Measurements from ENCODE around the gene KMT2D. TPM values are rescaled to one million over a fixed set of nuclear protein-coding genes. Genes with fewer than 3 reads are reported as not detected.

Gene KMT2D
- total RNA-seq, 1 donor from 2014 or later = 19.0 TPM

DNA sequence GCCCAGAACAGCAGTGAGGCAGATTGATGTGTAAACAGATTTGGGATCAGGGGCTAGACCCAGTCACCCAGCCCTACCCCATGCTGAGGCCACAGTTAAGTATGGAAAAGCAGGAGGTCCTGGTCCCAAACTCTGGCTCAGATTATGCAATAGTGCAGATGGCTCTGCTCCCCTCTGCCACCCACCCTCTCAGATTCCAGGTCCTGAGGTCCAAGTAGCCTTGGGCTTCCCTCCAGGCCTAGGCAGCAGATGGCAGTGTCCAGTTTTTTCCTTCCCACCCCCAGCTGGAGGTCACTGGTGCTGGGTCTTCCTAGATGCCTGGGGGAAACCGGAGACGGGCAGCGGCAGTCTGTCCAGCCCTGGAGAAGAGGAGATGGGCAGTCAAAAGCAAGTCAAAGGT lies 36.8 kb upstream of the KMT2D start:
- Histone ChIP-seq H3K4me1 (peaks cover 25% of the 10 kb centered on the region), H2AFZ (replicated peaks) (no peak overlapping the region), H3K9me3 (ENCODE audit: low read depth) (no peaks in the 10 kb centered on the region), H3K4me2 (no peak overlapping the region), H3F3A (ENCODE audit: low read depth) (peaks cover 30% of the 10 kb centered on the region), H4K20me1 (ENCODE audit: low read depth) (peaks cover 27% of the 10 kb centered on the region), H3K27ac (no peak overlapping the region), H3K4me3 (no peak overlapping the region), H3K9ac (no peak overlapping the region), H3K27me3 (peaks cover 34% of the 10 kb centered on the region), H3K79me2 (ENCODE audit: low read depth) (no peaks in the 10 kb centered on the region), H3K36me3 (no peaks in the 10 kb centered on the region)
- peaks cover 32% of the 10 kb centered on the region for H3K36me3 Mint-ChIP-seq
- DNase-seq (ENCODE audit: low spot score) = no peak
- TF ChIP-seq, protein P1, sequence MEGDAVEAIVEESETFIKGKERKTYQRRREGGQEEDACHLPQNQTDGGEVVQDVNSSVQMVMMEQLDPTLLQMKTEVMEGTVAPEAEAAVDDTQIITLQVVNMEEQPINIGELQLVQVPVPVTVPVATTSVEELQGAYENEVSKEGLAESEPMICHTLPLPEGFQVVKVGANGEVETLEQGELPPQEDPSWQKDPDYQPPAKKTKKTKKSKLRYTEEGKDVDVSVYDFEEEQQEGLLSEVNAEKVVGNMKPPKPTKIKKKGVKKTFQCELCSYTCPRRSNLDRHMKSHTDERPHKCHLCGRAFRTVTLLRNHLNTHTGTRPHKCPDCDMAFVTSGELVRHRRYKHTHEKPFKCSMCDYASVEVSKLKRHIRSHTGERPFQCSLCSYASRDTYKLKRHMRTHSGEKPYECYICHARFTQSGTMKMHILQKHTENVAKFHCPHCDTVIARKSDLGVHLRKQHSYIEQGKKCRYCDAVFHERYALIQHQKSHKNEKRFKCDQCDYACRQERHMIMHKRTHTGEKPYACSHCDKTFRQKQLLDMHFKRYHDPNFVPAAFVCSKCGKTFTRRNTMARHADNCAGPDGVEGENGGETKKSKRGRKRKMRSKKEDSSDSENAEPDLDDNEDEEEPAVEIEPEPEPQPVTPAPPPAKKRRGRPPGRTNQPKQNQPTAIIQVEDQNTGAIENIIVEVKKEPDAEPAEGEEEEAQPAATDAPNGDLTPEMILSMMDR (IDR thresholded peaks at IDR 0.05) = no peak
- TF ChIP-seq EZH2 (IDR thresholded peaks at IDR 0.05) (no peak), EZH2phosphoT487 (IDR thresholded peaks at IDR 0.05) (no peak)
- no peak overlapping the region for H3K27ac Mint-ChIP-seq
- H3K4me1 Mint-ChIP-seq = peaks cover 24% of the 10 kb centered on the region
- H3K9me3 Mint-ChIP-seq = no peaks in the 10 kb centered on the region
- H3K4me3 Mint-ChIP-seq = no peak overlapping the region
- H3K27me3 Mint-ChIP-seq (ENCODE audit: insufficient read depth, low read depth) = peaks cover 36% of the 10 kb centered on the region

DNA sequence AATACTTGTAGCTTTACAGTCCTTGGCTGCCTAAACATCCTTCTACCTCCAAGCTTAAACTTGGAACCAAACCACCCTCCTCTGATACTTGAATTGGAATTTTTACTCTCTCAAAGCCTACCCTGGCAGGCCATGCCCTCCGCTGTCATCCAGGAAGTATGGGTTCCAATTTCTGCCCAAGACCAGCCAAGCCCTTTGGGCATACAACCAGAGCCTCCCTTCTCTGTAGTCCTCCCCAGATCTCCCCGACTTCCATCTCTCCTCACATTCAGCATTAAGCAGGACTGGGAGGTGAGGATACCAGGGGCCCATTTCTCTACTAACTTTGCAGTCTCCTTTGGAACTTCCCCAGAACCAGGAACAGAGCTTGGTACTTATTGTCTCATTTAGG lies 34.4 kb upstream of the KMT2D start:
- peak overlapping the region; percentile 68 for H3K4me3 Mint-ChIP-seq
- Histone ChIP-seq H3K27ac (no peak overlapping the region), H4K20me1 (ENCODE audit: low read depth) (peaks cover 27% of the 10 kb centered on the region), H3K27me3 (peaks cover 58% of the 10 kb centered on the region), H3K9me3 (ENCODE audit: low read depth) (no peaks in the 10 kb centered on the region), H3K9ac (no peak overlapping the region), H3K36me3 (no peaks in the 10 kb centered on the region), H2AFZ (replicated peaks) (no peak overlapping the region), H3F3A (ENCODE audit: low read depth) (peaks cover 49% of the 10 kb centered on the region), H3K4me2 (peak overlapping the region; percentile 76), H3K79me2 (ENCODE audit: low read depth) (no peaks in the 10 kb centered on the region), H3K4me1 (peaks cover 35% of the 10 kb centered on the region), H3K4me3 (peak overlapping the region; percentile 44)
- H3K27ac Mint-ChIP-seq = no peak overlapping the region
- H3K4me1 Mint-ChIP-seq = peaks cover 43% of the 10 kb centered on the region
- no peak for DNase-seq (ENCODE audit: low spot score)
- H3K9me3 Mint-ChIP-seq = peaks cover 2% of the 10 kb centered on the region
- TF ChIP-seq EZH2phosphoT487 (IDR thresholded peaks at IDR 0.05) (no peak), EZH2 (IDR thresholded peaks at IDR 0.05) (no peak)
- TF ChIP-seq, protein P1 (IDR thresholded peaks at IDR 0.05) = no peak
- peaks cover 59% of the 10 kb centered on the region for H3K27me3 Mint-ChIP-seq (ENCODE audit: insufficient read depth, low read depth)
- H3K36me3 Mint-ChIP-seq = peaks cover 22% of the 10 kb centered on the region

DNA sequence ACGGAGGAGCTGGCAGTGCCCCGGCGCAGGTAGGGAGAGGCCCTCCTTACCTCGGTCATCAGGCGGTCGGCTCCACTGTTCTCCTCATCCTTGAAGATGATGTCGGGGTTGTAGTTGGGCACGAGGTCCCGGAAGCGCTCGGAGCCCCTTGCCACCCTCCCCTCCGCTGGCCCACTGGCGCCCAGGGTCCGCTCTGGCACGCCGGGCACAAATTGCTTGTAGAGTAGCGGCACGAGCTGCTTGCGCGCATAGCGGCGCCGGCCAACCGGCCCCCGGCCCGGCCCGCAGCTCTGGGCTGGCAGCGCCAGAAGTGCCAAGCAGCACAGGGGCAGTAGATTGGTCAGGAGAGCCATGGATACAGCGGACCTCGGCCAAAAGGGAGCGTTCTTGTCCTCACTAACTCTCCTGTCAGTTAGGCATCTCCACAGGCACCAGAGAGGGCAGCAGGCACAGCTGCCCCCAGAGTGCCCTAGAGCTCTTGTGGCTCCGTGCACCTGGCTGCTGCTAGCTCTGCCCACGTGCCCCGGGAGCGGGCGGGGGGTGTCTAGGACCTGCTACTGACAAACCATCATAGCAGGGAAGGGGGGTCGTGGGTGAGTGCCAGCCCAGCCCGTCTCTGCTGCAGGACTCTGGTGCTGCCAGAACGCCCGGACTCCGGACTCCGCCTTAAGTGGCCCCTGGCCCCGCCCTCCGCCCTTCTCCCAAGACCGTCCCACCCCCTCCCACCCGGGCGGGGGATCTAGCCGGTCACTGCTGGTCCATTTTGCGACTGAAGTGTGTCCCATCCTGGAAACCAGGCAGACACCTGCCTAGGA lies 33.8 kb upstream of the KMT2D start, which contains the start of gene DHH:
Gene DHH, minus strand, starts transcription at position 642 of the 815 bp plus-strand sequence. Its CDS starts 289 bp downstream, at position 353.
- no peak within 1 kb of the TSS for H3K27ac ChIP-seq
- peaks cover 61% of the 10 kb centered on the region for H3K27me3 Mint-ChIP-seq (ENCODE audit: insufficient read depth, low read depth)
- no peaks in the 10 kb centered on the region for H3K36me3 ChIP-seq
- peaks cover 43% of the 10 kb centered on the region for H3K4me1 Mint-ChIP-seq
- H3K9me3 Mint-ChIP-seq = peaks cover 2% of the 10 kb centered on the region
- TF ChIP-seq EZH2phosphoT487 (IDR thresholded peaks at IDR 0.05) = peak; percentile 80
- TF ChIP-seq, protein P1 (IDR thresholded peaks at IDR 0.05) = no peak
- peak; percentile 81 for TF ChIP-seq EZH2 (IDR thresholded peaks at IDR 0.05)
- H3K4me1 ChIP-seq = peaks cover 40% of the 10 kb centered on the region
- H3K9ac ChIP-seq = no peak within 1 kb of the TSS
- H3K9me3 ChIP-seq (ENCODE audit: low read depth) = no peaks in the 10 kb centered on the region
- H3K4me3 ChIP-seq = peak within 1 kb of the TSS; percentile 44
- no peaks in the 10 kb centered on the region for H3K79me2 ChIP-seq (ENCODE audit: low read depth)
- peak within 1 kb of the TSS; percentile 76 for H3K4me2 ChIP-seq
- peaks cover 64% of the 10 kb centered on the region for H3K27me3 ChIP-seq
- peak within 1 kb of the TSS; percentile 73 for H3K4me3 Mint-ChIP-seq
- peaks cover 22% of the 10 kb centered on the region for H3K36me3 Mint-ChIP-seq
- H4K20me1 ChIP-seq (ENCODE audit: low read depth) = peaks cover 27% of the 10 kb centered on the region
- peak; percentile 83 for DNase-seq (ENCODE audit: low spot score)
- H3K27ac Mint-ChIP-seq = no peak within 1 kb of the TSS
- H3F3A ChIP-seq (ENCODE audit: low read depth) = peaks cover 49% of the 10 kb centered on the region
- no peak within 1 kb of the TSS for H2AFZ ChIP-seq (replicated peaks)
